NCI-H2081 (cell line): ENCODE data around the gene CHST11.
"Not testable (repeated sequence)": the region's sequence is repeated elsewhere in the genome, so short reads cannot be mapped to it uniquely, and the experiment has no call there.

ENCODE experiments used
- DNase-seq, 2 experiments: peaks; one replicate each; lab custom pipeline; 2025; lab: John Stamatoyannopoulos, UW

CHST11 gene

GRCh38 chr12:104740668-104741067 is 283.9 kb downstream of the CHST11 start:
- DNase-seq: no peak

- no peak for DNase-seq
Measured at GRCh38 chr12:104741077-104741476, 284.3 kb downstream of the CHST11 start.

- no peak for DNase-seq
Measured at GRCh38 chr12:104741497-104742367, 285.0 kb downstream of the CHST11 start.

- DNase-seq: peak; percentile 80 to 88
Measured at GRCh38 chr12:104742551-104743201, 285.9 kb downstream of the CHST11 start.

GRCh38 chr12:104743202-104743580 is 286.4 kb downstream of the CHST11 start:
- DNase-seq: no peak

- DNase-seq: not testable (repeated sequence)
Measured at GRCh38 chr12:104743753-104744548, 287.2 kb downstream of the CHST11 start.

- DNase-seq: no peak
Measured at GRCh38 chr12:104746467-104747088, 289.8 kb downstream of the CHST11 start.

GRCh38 chr12:104747330-104747729 is 290.6 kb downstream of the CHST11 start:
- DNase-seq: no peak

GRCh38 chr12:104747955-104748354 is 291.2 kb downstream of the CHST11 start:
- DNase-seq: no peak

- no peak for DNase-seq
Measured at GRCh38 chr12:104748356-104748755, 291.6 kb downstream of the CHST11 start.

GRCh38 chr12:104748790-104749189 is 292.0 kb downstream of the CHST11 start:
- no peak for DNase-seq

GRCh38 chr12:104749545-104749944 is 292.8 kb downstream of the CHST11 start:
- no peak for DNase-seq

- DNase-seq: no peak
Measured at GRCh38 chr12:104750061-104750460, 293.3 kb downstream of the CHST11 start.

GRCh38 chr12:104751120-104751519 is 294.4 kb downstream of the CHST11 start:
- DNase-seq: no peak

GRCh38 chr12:104751594-104751993 is 294.8 kb downstream of the CHST11 start:
- DNase-seq: no peak

- DNase-seq: no peak
Measured at GRCh38 chr12:104752016-104752415, 295.3 kb downstream of the CHST11 start.

GRCh38 chr12:104752881-104753280 is 296.1 kb downstream of the CHST11 start:
- no peak for DNase-seq

- no peak for DNase-seq
Measured at GRCh38 chr12:104756901-104757300, 300.2 kb downstream of the CHST11 start.

GRCh38 chr12:104758771-104759170 is 302.0 kb downstream of the CHST11 start:
- no peak for DNase-seq

GRCh38 chr12:104761091-104761490 is 304.3 kb downstream of the CHST11 start:
- no peak for DNase-seq

GRCh38 chr12:104761611-104762010 is 304.9 kb downstream of the CHST11 start:
- no peak for DNase-seq

- no peak for DNase-seq
Measured at GRCh38 chr12:104763168-104763805, 306.5 kb downstream of the CHST11 start.
